ENCODE results near the gene TRIL.

The TRIL gene

GRCh38 chr7:28954946-28955345 lies 3.2 kb downstream of the TRIL start:
- no peak for FAIRE-seq
- DNase-seq (ENCODE audit: insufficient read length, low spot score) = no peak
- TF ChIP-seq SPI1 (IDR thresholded peaks at IDR 0.05; ENCODE audit: low read depth, low read length) = no peak
- no peak for TF ChIP-seq POU2F2 (IDR thresholded peaks at IDR 0.05; ENCODE audit: low read depth, low read length)
- TF ChIP-seq PAX5 (IDR thresholded peaks at IDR 0.05; ENCODE audit: insufficient read depth, low read length, severe bottlenecking) = no peak
- TF ChIP-seq POLR2A (IDR thresholded peaks at IDR 0.05; ENCODE audit: low read depth, low read length) = no peak
- no peak for TF ChIP-seq TAF1 (IDR thresholded peaks at IDR 0.05; ENCODE audit: low read depth, low read length)
- no peak for TF ChIP-seq POLR2AphosphoS5 (IDR thresholded peaks at IDR 0.05; ENCODE audit: low read depth, low read length)

- DNase-seq (ENCODE audit: insufficient read length, low spot score) = no peak
- no peak for FAIRE-seq
- TF ChIP-seq SPI1 (IDR thresholded peaks at IDR 0.05; ENCODE audit: low read depth, low read length) (no peak), POLR2AphosphoS5 (IDR thresholded peaks at IDR 0.05; ENCODE audit: low read depth, low read length) (no peak), TAF1 (IDR thresholded peaks at IDR 0.05; ENCODE audit: low read depth, low read length) (no peak), PAX5 (IDR thresholded peaks at IDR 0.05; ENCODE audit: insufficient read depth, low read length, severe bottlenecking) (no peak), POU2F2 (IDR thresholded peaks at IDR 0.05; ENCODE audit: low read depth, low read length) (no peak), POLR2A (IDR thresholded peaks at IDR 0.05; ENCODE audit: low read depth, low read length) (no peak)
Observed at GRCh38 chr7:28954471-28954870, 3.7 kb downstream of the TRIL start.

- DNase-seq (ENCODE audit: insufficient read length, low spot score) (no peak), FAIRE-seq (no peak)
- TF ChIP-seq POU2F2 (IDR thresholded peaks at IDR 0.05; ENCODE audit: low read depth, low read length) = no peak
- no peak for TF ChIP-seq TAF1 (IDR thresholded peaks at IDR 0.05; ENCODE audit: low read depth, low read length)
- TF ChIP-seq POLR2AphosphoS5 (IDR thresholded peaks at IDR 0.05; ENCODE audit: low read depth, low read length) = no peak
- no peak for TF ChIP-seq POLR2A (IDR thresholded peaks at IDR 0.05; ENCODE audit: low read depth, low read length)
- TF ChIP-seq SPI1 (IDR thresholded peaks at IDR 0.05; ENCODE audit: low read depth, low read length) = no peak
- TF ChIP-seq PAX5 (IDR thresholded peaks at IDR 0.05; ENCODE audit: insufficient read depth, low read length, severe bottlenecking) = no peak
Observed at GRCh38 chr7:28953633-28954032, 4.5 kb downstream of the TRIL start.

- FAIRE-seq (no peak), DNase-seq (ENCODE audit: insufficient read length, low spot score) (no peak)
- TF ChIP-seq POLR2A (IDR thresholded peaks at IDR 0.05; ENCODE audit: low read depth, low read length) (no peak), TAF1 (IDR thresholded peaks at IDR 0.05; ENCODE audit: low read depth, low read length) (no peak)
Observed at GRCh38 chr7:28942168-28942567, 16.0 kb downstream of the TRIL start.

GRCh38 chr7:28941633-28942032 lies 16.5 kb downstream of the TRIL start:
- no peak for TF ChIP-seq POLR2A (IDR thresholded peaks at IDR 0.05; ENCODE audit: low read depth, low read length)
- no peak for TF ChIP-seq POU2F2 (IDR thresholded peaks at IDR 0.05; ENCODE audit: low read depth, low read length)
- no peak for DNase-seq (ENCODE audit: insufficient read length, low spot score)
- FAIRE-seq = no peak

- FAIRE-seq = no peak
- no peak for DNase-seq (ENCODE audit: insufficient read length, low spot score)
- TF ChIP-seq TAF1 (IDR thresholded peaks at IDR 0.05; ENCODE audit: low read depth, low read length) = no peak
- no peak for TF ChIP-seq POLR2AphosphoS5 (IDR thresholded peaks at IDR 0.05; ENCODE audit: low read depth, low read length)
- no peak for TF ChIP-seq PAX5 (IDR thresholded peaks at IDR 0.05; ENCODE audit: insufficient read depth, low read length, severe bottlenecking)
Observed at GRCh38 chr7:28940741-28941384, 17.3 kb downstream of the TRIL start.

GRCh38 chr7:28939844-28940544 lies 18.1 kb downstream of the TRIL start:
- no peak for TF ChIP-seq POLR2AphosphoS5 (IDR thresholded peaks at IDR 0.05; ENCODE audit: low read depth, low read length)
- no peak for TF ChIP-seq POLR2A (IDR thresholded peaks at IDR 0.05; ENCODE audit: low read depth, low read length)
- TF ChIP-seq SPI1 (IDR thresholded peaks at IDR 0.05; ENCODE audit: low read depth, low read length) = no peak
- no peak for TF ChIP-seq PAX5 (IDR thresholded peaks at IDR 0.05; ENCODE audit: insufficient read depth, low read length, severe bottlenecking)
- TF ChIP-seq POU2F2 (IDR thresholded peaks at IDR 0.05; ENCODE audit: low read depth, low read length) = no peak
- TF ChIP-seq TAF1 (IDR thresholded peaks at IDR 0.05; ENCODE audit: low read depth, low read length) = no peak
- DNase-seq (ENCODE audit: insufficient read length, low spot score) = no peak
- FAIRE-seq = no peak

GRCh38 chr7:28939367-28939766 lies 18.8 kb downstream of the TRIL start:
- DNase-seq (ENCODE audit: insufficient read length, low spot score) (no peak), FAIRE-seq (no peak)
- TF ChIP-seq POU2F2 (IDR thresholded peaks at IDR 0.05; ENCODE audit: low read depth, low read length) (no peak), POLR2A (IDR thresholded peaks at IDR 0.05; ENCODE audit: low read depth, low read length) (no peak), PAX5 (IDR thresholded peaks at IDR 0.05; ENCODE audit: insufficient read depth, low read length, severe bottlenecking) (no peak), POLR2AphosphoS5 (IDR thresholded peaks at IDR 0.05; ENCODE audit: low read depth, low read length) (no peak), TAF1 (IDR thresholded peaks at IDR 0.05; ENCODE audit: low read depth, low read length) (no peak), SPI1 (IDR thresholded peaks at IDR 0.05; ENCODE audit: low read depth, low read length) (no peak)

- DNase-seq (ENCODE audit: insufficient read length, low spot score) (no peak), FAIRE-seq (no peak)
- TF ChIP-seq TAF1 (IDR thresholded peaks at IDR 0.05; ENCODE audit: low read depth, low read length) (no peak), POU2F2 (IDR thresholded peaks at IDR 0.05; ENCODE audit: low read depth, low read length) (no peak), PAX5 (IDR thresholded peaks at IDR 0.05; ENCODE audit: insufficient read depth, low read length, severe bottlenecking) (no peak), POLR2A (IDR thresholded peaks at IDR 0.05; ENCODE audit: low read depth, low read length) (no peak), POLR2AphosphoS5 (IDR thresholded peaks at IDR 0.05; ENCODE audit: low read depth, low read length) (no peak), SPI1 (IDR thresholded peaks at IDR 0.05; ENCODE audit: low read depth, low read length) (no peak)
Observed at GRCh38 chr7:28937619-28938018, 20.5 kb downstream of the TRIL start.

- TF ChIP-seq PAX5 (IDR thresholded peaks at IDR 0.05; ENCODE audit: insufficient read depth, low read length, severe bottlenecking) = no peak
- no peak for TF ChIP-seq TAF1 (IDR thresholded peaks at IDR 0.05; ENCODE audit: low read depth, low read length)
- no peak for TF ChIP-seq SPI1 (IDR thresholded peaks at IDR 0.05; ENCODE audit: low read depth, low read length)
- TF ChIP-seq POLR2A (IDR thresholded peaks at IDR 0.05; ENCODE audit: low read depth, low read length) = no peak
- FAIRE-seq (no peak), DNase-seq (ENCODE audit: insufficient read length, low spot score) (no peak)
Observed at GRCh38 chr7:28937103-28937502, 21.0 kb downstream of the TRIL start.
